Neural cell (in vitro differentiated cells): ENCODE results near the gene AGL. TPM values are rescaled to one million over a fixed set of nuclear protein-coding genes. Genes with fewer than 3 reads are reported as not detected.

Experiments
- H2AFZ ChIP-seq: fragments of 200-600, 300-800 bp; sonication (generic), shearing (Covaris generic); 2 replicates; pipeline ENCODE4 v1.6.0; 2014; ENCODE audit warnings: low read depth, mild to moderate bottlenecking, antibody characterized with exemption, low read length, moderate library complexity
- H3F3A ChIP-seq: fragments of 200-600 bp; shearing (Covaris generic); 2 replicates; pipeline ENCODE4 v1.6.1; 2016; ENCODE audit warnings: mild to moderate bottlenecking, moderate library complexity, mixed read lengths, antibody characterized with exemption, low read length; ENCODE audit not compliant: insufficient read depth, poor library complexity, severe bottlenecking
- H3K27ac ChIP-seq: fragments of 200-600, 300-800 bp; sonication (generic), shearing (Covaris generic); 2 replicates; pipeline ENCODE4 v1.5.1; 2014; ENCODE audit warnings: mild to moderate bottlenecking, low read length, moderate library complexity
- H3K27me3 ChIP-seq: fragments of 300-800, 200-600 bp; sonication (generic), shearing (Covaris generic); 2 replicates; pipeline ENCODE4 v1.6.0; 2014; ENCODE audit warnings: mild to moderate bottlenecking, low read depth, low read length, moderate library complexity; ENCODE audit not compliant: insufficient read depth
- H3K36me3 ChIP-seq: fragments of 300-800, 200-600 bp; sonication (generic), shearing (Covaris generic); 2 replicates; pipeline ENCODE4 v1.5.1; 2014; ENCODE audit warnings: mild to moderate bottlenecking, antibody characterized with exemption, low read length, moderate library complexity; ENCODE audit not compliant: insufficient read depth
- H3K4me2 ChIP-seq: fragments of 300-800, 200-600 bp; sonication (generic), shearing (Covaris generic); 2 replicates; pipeline ENCODE4 v1.6.0; 2014; ENCODE audit warnings: mild to moderate bottlenecking, low read length
- H3K4me3 ChIP-seq: fragments of 300-800, 200-600 bp; sonication (generic), shearing (Covaris generic); 2 replicates; pipeline ENCODE4 v1.5.1; 2014; ENCODE audit warnings: mild to moderate bottlenecking, low read length, moderate library complexity
- H3K79me2 ChIP-seq: fragments of 200-600 bp; shearing (Covaris generic); replicated peaks from 2 replicates; pipeline ENCODE4 v1.6.0; 2014; ENCODE audit warnings: mild to moderate bottlenecking, low read length, moderate library complexity; ENCODE audit not compliant: insufficient read depth
- H3K9ac ChIP-seq: fragments of 300-800, 200-600 bp; sonication (generic), shearing (Covaris generic); 2 replicates; pipeline ENCODE4 v1.6.1; 2016; ENCODE audit warnings: mild to moderate bottlenecking, low read length, mixed read lengths
- H3K9me2 ChIP-seq: fragments of 200-600 bp; shearing (Covaris generic); 2 replicates; pipeline ENCODE4 v1.6.1; 2016; ENCODE audit warnings: mild to moderate bottlenecking, low read length, mixed read lengths; ENCODE audit not compliant: insufficient read depth
- H3K9me3 ChIP-seq: fragments of 200-600, 300-800 bp; sonication (generic), shearing (Covaris generic); 2 replicates; pipeline ENCODE4 v1.6.1; 2016; ENCODE audit warnings: mild to moderate bottlenecking, mixed run types, low read length, moderate library complexity, mixed read lengths
- H4K20me1 ChIP-seq: fragments of 200-600 bp; shearing (Covaris generic); 2 replicates; pipeline ENCODE4 v1.6.1; 2016; ENCODE audit warnings: mild to moderate bottlenecking, mixed run types; ENCODE audit not compliant: insufficient read depth
- EP300 ChIP-seq: fragments of 450-650 bp; conservative IDR thresholded peaks from 2 replicates; pipeline ENCODE4 v1.6.1; 2014; ENCODE audit warnings: antibody characterized with exemption, mild to moderate bottlenecking, moderate library complexity; ENCODE audit not compliant: poor library complexity, severe bottlenecking
- EZH2 ChIP-seq: fragments of 200-600, 300-800 bp; shearing (Covaris generic), sonication (generic); IDR thresholded peaks from 2 replicates; pipeline ENCODE4 v1.6.1; 2014; ENCODE audit warnings: antibody characterized with exemption, low read length, borderline replicate concordance, mild to moderate bottlenecking; ENCODE audit not compliant: insufficient read depth, poor library complexity, severe bottlenecking
- MXI1 ChIP-seq: fragments of 450-650 bp; conservative IDR thresholded peaks from 2 replicates; pipeline ENCODE4 v1.6.1; 2014; ENCODE audit warnings: antibody characterized with exemption, mild to moderate bottlenecking; ENCODE audit not compliant: poor library complexity, severe bottlenecking
- POLR2AphosphoS5 ChIP-seq: IDR thresholded peaks from 2 replicates; pipeline ENCODE4 v1.6.1; 2012
- RAD21 ChIP-seq: fragments of 450-650 bp; conservative IDR thresholded peaks from 2 replicates; pipeline ENCODE4 v1.6.1; 2014; ENCODE audit warnings: antibody characterized with exemption, mild to moderate bottlenecking, moderate library complexity
- SMC3 ChIP-seq: fragments of 450-650 bp; conservative IDR thresholded peaks from 2 replicates; pipeline ENCODE4 v1.6.1; 2014; ENCODE audit warnings: antibody characterized with exemption, mild to moderate bottlenecking, moderate library complexity; ENCODE audit not compliant: poor library complexity
- TAF1 ChIP-seq: IDR thresholded peaks from 2 replicates; pipeline ENCODE4 v1.6.1; 2012; ENCODE audit warnings: low read depth
- polyA plus RNA-seq: library from polyadenylated mRNA; depleted of rRNA; stranded (reverse); fragments of >200 nt; gene quantifications from 2 replicates; pipeline ENCODE4 v1.2.3, GENCODE V29; 2014
- TF ChIP-seq, protein P1 (sequence below): IDR thresholded peaks from 2 replicates; pipeline ENCODE4 v1.6.1; 2012; ENCODE audit warnings: borderline replicate concordance
- TF ChIP-seq, protein P2 (sequence below): fragments of 450-650 bp; IDR thresholded peaks from 2 replicates; pipeline ENCODE4 v1.5.1; 2014; ENCODE audit warnings: antibody characterized with exemption, mild to moderate bottlenecking, moderate library complexity; ENCODE audit not compliant: poor library complexity, severe bottlenecking

AGL gene
- polyA plus RNA-seq, 1 donor from 2014 or later = 17.7 TPM

DNA sequence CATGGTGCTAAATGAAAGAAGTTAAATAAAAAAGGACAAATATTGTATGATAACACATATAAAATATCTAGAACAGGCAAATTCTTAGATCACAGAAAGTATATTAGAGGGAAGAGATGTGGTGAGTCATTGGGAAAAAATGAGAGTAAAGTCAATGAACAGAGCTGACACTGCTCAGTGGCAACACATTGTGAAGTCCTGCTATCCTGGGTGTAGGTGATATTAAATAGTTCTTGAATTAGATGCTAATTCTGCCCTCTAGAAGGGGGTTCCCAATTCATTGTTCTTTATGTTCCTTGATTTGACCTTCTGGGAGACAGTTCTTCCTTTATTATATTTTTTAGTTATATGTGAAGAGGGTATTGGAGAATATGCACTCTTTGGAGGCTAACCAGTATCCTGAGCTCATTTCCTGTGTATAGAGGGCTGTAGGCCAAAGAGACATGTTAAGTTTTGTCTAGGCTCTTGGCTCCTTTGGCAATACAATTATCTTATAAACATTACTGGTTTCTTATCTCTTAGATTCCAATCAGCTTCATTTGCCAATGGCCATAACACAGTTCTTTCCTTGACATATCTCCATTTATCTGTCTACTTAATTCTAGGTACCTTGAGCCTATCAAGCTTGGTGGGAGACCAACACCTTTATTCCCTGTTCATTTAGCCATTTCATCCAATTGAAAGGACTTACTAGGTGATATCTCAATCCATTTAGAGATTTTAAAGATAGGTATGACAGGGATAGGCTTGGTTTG, 113.1 kb downstream of the AGL start:
- no peaks in the 10 kb centered on the region for H3K9me3 ChIP-seq
- TF ChIP-seq EZH2 = no peak
- TF ChIP-seq EP300 = no peak
- TF ChIP-seq RAD21 = no peak
- TF ChIP-seq, protein P1, sequence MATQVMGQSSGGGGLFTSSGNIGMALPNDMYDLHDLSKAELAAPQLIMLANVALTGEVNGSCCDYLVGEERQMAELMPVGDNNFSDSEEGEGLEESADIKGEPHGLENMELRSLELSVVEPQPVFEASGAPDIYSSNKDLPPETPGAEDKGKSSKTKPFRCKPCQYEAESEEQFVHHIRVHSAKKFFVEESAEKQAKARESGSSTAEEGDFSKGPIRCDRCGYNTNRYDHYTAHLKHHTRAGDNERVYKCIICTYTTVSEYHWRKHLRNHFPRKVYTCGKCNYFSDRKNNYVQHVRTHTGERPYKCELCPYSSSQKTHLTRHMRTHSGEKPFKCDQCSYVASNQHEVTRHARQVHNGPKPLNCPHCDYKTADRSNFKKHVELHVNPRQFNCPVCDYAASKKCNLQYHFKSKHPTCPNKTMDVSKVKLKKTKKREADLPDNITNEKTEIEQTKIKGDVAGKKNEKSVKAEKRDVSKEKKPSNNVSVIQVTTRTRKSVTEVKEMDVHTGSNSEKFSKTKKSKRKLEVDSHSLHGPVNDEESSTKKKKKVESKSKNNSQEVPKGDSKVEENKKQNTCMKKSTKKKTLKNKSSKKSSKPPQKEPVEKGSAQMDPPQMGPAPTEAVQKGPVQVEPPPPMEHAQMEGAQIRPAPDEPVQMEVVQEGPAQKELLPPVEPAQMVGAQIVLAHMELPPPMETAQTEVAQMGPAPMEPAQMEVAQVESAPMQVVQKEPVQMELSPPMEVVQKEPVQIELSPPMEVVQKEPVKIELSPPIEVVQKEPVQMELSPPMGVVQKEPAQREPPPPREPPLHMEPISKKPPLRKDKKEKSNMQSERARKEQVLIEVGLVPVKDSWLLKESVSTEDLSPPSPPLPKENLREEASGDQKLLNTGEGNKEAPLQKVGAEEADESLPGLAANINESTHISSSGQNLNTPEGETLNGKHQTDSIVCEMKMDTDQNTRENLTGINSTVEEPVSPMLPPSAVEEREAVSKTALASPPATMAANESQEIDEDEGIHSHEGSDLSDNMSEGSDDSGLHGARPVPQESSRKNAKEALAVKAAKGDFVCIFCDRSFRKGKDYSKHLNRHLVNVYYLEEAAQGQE = no peak
- TF ChIP-seq SMC3 = no peak
- TF ChIP-seq MXI1 = no peak
- TF ChIP-seq, protein P2, sequence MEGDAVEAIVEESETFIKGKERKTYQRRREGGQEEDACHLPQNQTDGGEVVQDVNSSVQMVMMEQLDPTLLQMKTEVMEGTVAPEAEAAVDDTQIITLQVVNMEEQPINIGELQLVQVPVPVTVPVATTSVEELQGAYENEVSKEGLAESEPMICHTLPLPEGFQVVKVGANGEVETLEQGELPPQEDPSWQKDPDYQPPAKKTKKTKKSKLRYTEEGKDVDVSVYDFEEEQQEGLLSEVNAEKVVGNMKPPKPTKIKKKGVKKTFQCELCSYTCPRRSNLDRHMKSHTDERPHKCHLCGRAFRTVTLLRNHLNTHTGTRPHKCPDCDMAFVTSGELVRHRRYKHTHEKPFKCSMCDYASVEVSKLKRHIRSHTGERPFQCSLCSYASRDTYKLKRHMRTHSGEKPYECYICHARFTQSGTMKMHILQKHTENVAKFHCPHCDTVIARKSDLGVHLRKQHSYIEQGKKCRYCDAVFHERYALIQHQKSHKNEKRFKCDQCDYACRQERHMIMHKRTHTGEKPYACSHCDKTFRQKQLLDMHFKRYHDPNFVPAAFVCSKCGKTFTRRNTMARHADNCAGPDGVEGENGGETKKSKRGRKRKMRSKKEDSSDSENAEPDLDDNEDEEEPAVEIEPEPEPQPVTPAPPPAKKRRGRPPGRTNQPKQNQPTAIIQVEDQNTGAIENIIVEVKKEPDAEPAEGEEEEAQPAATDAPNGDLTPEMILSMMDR = no peak
- no peak for TF ChIP-seq POLR2AphosphoS5
- no peak for TF ChIP-seq TAF1
- H3F3A ChIP-seq = no peaks in the 10 kb centered on the region
- H3K36me3 ChIP-seq = no peaks in the 10 kb centered on the region
- H3K4me2 ChIP-seq = no peak overlapping the region
- H3K27ac ChIP-seq = no peak overlapping the region
- no peaks in the 10 kb centered on the region for H3K27me3 ChIP-seq
- H4K20me1 ChIP-seq = no peaks in the 10 kb centered on the region
- no peaks in the 10 kb centered on the region for H3K79me2 ChIP-seq
- H3K4me3 ChIP-seq = no peak overlapping the region
- no peaks in the 10 kb centered on the region for H3K9me2 ChIP-seq
- no peak overlapping the region for H2AFZ ChIP-seq
- H3K9ac ChIP-seq = no peak overlapping the region

DNA sequence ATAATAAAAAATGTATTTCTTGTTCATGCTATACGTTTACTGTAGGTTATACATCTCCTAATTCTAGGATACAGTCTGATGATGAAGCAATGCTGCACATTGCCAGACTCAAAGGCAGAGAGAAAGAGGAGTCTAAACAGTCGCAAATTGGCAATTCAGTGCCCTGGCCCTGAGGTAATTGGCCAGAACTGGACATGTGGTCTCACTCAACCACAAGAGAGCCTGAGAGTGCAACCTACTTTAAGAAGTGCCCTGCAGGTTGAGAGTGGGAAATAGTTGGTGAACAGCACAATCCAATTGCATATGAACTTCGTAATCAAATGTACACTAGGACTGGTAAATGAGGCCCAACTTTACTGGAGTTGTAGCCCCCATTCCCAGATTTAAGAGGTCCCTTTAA, 114.6 kb downstream of the AGL start:
- Histone ChIP-seq H3K4me2 (no peak overlapping the region), H3K27ac (no peak overlapping the region), H3K4me3 (no peak overlapping the region), H3K79me2 (no peaks in the 10 kb centered on the region), H3K36me3 (no peaks in the 10 kb centered on the region), H4K20me1 (no peaks in the 10 kb centered on the region), H3K9ac (no peak overlapping the region), H2AFZ (no peak overlapping the region), H3F3A (no peaks in the 10 kb centered on the region), H3K9me2 (no peaks in the 10 kb centered on the region), H3K9me3 (no peaks in the 10 kb centered on the region), H3K27me3 (no peaks in the 10 kb centered on the region)
- TF ChIP-seq MXI1 (no peak), POLR2AphosphoS5 (no peak), RAD21 (no peak), TAF1 (no peak), SMC3 (no peak)
- TF ChIP-seq, protein P1 = no peak
